Mucosa of gallbladder (tissue), 1 donor: ENCODE results near the gene MUCL1. TPM values are rescaled to one million over a fixed set of nuclear protein-coding genes. Genes with fewer than 3 reads are reported as not detected.

Source experiments
- DNase-seq: peaks from one replicate; pipeline ENCODE4 v3.0.0-alpha.2; 2020; ENCODE audit warnings: low spot score
- total RNA-seq: library from RNA; stranded (reverse); gene quantifications from one replicate; pipeline ENCODE4 v1.2.1, GENCODE V29; 2021
- donor health status: DM: no; HTN: no; CAD: no.

MUCL1 gene
- total RNA-seq, 1 donor from 2014 or later = not detected

DNA sequence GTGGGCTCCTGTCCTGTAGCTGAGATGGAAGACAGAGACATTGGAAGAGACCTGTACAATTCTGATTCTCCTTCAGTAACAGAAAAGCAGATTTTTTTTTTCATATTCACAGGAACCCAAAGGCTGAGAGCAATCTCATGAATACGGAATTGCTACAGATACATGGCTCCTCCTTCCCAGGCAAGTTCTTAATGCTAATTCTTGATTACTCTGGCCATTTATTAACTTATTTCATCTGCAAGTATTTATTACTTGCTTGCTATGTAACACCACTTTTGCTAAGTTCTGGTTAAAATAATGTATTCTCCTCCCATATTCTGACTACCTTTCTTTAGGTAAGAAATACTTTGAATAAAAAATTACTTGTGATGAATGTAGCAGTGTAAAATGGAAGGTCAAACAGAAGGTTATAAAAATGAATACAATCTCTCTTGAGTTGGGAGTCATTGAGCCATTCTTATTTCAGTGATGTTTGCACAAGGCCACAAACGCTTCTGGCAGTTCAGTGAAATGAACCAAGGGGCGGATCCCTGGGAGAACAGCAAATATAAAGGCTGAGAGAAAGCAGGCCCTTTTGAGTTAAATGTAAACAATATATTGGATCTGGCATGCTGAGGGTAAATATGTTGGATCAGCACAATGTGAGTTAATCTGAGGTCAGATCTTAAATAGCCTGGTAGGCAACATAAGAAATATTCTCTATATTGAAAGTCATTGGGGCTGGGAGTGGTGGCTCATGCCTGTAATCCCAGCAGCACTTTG lies 37.6 kb downstream of the MUCL1 start:
- DNase-seq = peak; percentile 11

Other genes starting within 250 kb of the MUCL1 start
- gene LACRT, start 219.6 kb upstream of the MUCL1 start, total RNA-seq = not detected
- gene DCD, start 206.2 kb upstream of the MUCL1 start, total RNA-seq = not detected
- gene TESPA1, start 130.2 kb downstream of the MUCL1 start, total RNA-seq = 4.1 TPM
- gene NEUROD4, start 165.5 kb downstream of the MUCL1 start, total RNA-seq = not detected